LNCAP (cell line): Measurements from ENCODE around the gene RAPGEF5.

Experiments used
- CTCF ChIP-seq: fragments of 450-650 bp; IDR thresholded peaks from 2 replicates; pipeline ENCODE4 v1.5.1; 2017; ENCODE audit warnings: mild to moderate bottlenecking

RAPGEF5 gene

DNA sequence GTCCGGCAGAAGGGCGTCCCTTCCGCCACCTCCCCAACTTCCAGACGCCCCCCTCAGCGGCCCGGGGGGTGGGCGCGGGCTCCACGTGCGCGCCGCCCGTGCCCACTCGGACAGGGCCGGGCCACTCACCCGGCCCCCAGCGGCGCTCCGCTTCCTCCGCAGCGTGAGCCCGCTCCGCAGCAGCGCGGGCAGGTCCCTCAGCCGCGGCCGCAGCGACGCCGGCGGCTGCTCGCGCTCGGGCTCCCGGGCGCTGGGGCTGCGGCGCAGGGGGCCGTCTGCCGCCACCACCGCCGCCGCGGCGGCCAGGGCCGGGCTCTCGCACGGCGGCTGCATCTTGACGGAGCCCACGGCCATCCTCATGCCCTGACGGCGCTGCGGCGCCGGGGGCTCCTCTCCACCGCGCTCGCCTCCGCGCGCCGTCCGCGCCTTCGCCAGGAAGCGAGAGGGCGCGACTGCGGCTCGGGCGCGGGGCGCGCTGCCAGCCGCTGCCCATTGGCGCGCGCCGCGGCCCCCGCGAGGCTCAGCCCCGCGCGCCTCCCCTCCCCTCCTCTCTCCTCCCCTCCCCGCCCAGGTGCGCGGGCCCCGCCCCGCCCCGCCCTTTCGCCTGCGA is at the start of gene RAPGEF5:
Gene RAPGEF5 (minus strand): TSS at position 454 of the 610 bp plus-strand sequence. CDS start 94 bp downstream, at position 360.
- TF ChIP-seq CTCF: peak; percentile 18; the same call in 1 of the 2 replicates

GRCh38 chr7:22406715-22407114 is 49.8 kb upstream of the RAPGEF5 start:
- no peak for TF ChIP-seq CTCF

- TF ChIP-seq CTCF: no peak
Observed at GRCh38 chr7:22404421-22405023, 47.6 kb upstream of the RAPGEF5 start.

DNA sequence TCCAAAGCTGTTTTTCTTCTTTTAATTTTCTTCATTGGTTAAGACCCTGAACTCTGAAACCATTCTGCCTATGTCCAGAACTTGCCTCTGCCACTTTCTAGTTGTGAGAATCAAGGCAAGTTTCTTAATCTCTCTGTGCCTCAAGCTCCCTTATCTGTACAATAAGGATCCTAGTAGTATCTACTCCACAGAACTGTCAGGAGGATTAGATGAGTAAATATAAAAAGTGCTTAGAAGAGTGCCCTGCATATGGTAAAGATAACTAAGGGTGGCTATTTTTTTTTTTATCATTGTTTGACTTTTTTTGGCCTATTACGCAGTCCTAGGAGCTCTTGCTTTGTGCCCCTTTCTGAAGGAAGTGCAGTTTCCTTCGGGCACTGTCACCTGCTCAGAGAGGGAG is 46.4 kb upstream of the RAPGEF5 start:
- TF ChIP-seq CTCF: no peak

DNA sequence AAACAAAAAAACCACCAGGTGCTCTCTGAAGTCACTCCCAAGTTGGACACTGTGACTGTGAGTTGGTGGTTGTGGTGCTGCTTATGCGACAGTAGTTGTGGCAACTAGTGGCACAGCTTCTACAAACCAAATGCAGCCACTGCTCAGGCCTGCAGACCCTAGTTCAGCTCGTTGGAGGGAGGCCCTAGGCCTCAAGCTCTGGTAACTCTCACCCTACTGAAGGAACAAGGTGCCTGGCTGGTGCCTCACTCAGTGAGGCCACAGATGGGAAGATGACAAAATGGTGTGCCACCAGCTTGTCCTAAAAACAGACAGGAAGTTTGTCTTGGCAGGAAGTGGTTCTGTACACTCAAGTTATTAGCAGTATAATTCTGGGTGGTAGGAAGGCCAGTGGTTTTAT is 45.3 kb upstream of the RAPGEF5 start:
- no peak for TF ChIP-seq CTCF

DNA sequence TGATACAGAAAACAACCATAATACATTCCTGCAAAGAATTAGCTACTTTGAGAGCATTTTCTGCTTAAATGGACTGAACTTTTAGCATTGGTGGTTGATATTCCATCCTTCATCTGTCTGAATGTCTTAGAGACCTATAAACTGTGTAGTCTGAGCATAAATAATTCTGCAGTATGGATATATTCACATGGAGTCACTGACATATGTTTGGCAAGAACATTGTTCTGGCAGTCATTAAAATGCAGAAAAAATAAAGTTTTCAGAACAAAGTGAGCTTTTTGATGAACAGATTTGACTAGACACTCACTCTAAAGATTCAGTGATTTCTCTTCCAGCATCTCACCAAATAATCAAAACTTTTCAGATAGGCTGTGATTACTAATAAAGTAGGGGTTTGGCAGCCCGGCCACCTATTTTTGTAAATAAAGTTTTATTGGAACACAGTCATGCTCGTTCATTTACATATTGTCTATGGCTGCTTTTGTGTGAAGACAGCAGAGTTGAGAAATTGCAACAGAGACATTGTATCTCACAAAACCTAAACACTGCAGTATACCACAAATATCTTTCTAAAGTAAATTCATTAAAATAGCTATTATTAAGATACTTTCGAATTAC is 44.1 kb upstream of the RAPGEF5 start:
- TF ChIP-seq CTCF: no peak

DNA sequence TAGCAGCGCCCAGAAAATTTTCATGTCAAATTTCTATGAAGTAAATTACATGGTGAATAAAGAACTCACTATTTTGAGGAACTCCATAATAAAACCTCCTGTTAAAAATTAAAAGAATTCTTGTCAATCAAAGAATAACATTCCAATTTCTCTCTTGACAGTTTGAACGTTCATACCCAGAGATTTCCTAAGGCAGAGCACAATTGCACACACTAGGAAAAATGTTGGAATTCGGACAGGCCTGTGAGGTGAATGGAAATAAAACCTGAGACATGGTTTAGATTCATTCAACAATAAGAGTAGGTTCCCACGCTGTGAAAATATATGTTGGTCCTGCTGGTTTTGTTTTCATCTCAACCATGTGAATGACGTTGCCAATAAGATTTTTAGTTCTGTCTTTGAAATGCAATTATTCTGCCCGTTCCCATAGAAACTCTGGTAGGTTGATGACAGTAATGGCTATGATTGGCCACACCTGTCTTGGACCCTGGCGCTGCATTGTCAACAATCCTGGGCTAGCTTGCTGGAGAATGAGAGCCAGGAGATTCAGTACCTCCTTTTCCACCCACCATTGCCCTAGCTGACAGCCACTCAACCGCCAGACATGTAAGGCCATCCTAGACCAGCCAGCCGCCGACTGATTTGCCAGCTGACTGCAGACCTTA is 43.3 kb upstream of the RAPGEF5 start:
- TF ChIP-seq CTCF: no peak
